ENCODE data around the gene SLC15A3. TPM values are rescaled to one million over a fixed set of nuclear protein-coding genes. Genes with fewer than 3 reads are reported as not detected.

The SLC15A3 gene
- total RNA-seq, 2 experiments from 2014 or later = 12.6 to 41.4 TPM

DNA sequence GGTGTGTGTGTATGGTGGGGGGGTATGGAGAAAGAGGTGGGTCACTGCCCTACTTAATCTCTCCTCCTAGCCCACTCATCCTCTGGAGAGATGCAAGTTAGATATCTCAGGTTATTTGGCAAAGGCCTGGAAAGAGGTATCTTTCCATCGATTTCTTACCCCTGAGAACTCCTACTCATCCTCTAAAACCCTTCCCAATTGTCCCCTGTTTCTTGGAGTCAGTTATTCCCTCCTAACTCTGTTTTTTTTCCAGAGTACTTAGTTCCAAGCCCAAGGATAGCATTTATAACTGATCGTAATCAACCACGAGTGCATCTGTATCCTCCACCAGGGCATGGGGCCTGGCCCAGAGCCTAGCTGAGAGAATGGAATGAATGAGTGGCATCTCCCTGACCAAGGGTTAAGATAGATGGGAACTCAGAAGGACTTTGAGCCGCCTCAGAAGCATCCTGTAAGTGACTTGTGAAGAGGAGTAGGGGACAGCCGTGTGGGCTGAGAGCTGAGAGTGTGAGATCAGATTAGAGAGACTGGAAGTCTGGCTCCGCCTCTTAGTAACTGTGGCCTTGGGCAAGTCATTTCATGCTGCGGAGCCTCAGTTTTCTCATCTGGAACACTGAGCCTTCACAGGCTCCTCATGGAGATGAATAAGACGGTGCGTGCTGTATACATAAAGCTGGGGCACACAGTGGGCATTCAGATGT, 35.8 kb upstream of the SLC15A3 start:
- no peaks in the 10 kb centered on the region for H3K9me3 ChIP-seq (ENCODE audit: low read length)
- ChIA-PET POLR2A (no interaction called here), CTCF (ENCODE audit: unreplicated experiment) (no interaction called here)
- H3K27ac ChIP-seq (ENCODE audit: low read depth, low read length, poor library complexity, severe bottlenecking) = no peak overlapping the region
- H3K4me1 ChIP-seq (ENCODE audit: insufficient read depth, low read length, poor library complexity, severe bottlenecking) = peaks cover 9% of the 10 kb centered on the region
- no peaks in the 10 kb centered on the region for H3K79me2 ChIP-seq (ENCODE audit: insufficient read depth, low read depth, low read length)
- intact Hi-C loops (cut with micrococcal nuclease; ENCODE audit: unreplicated experiment) = no loop called here
- no peak for DNase-seq (ENCODE audit: low spot score)
- no peaks in the 10 kb centered on the region for H3K9me2 ChIP-seq (ENCODE audit: insufficient read depth, low read length)
- BruUV-seq (replicated peaks) = no TSS peak
- TF ChIP-seq EZH2phosphoT487 (IDR thresholded peaks at IDR 0.05; ENCODE audit: borderline replicate concordance, low read depth, low read length) = no peak
- TF ChIP-seq, protein P1, sequence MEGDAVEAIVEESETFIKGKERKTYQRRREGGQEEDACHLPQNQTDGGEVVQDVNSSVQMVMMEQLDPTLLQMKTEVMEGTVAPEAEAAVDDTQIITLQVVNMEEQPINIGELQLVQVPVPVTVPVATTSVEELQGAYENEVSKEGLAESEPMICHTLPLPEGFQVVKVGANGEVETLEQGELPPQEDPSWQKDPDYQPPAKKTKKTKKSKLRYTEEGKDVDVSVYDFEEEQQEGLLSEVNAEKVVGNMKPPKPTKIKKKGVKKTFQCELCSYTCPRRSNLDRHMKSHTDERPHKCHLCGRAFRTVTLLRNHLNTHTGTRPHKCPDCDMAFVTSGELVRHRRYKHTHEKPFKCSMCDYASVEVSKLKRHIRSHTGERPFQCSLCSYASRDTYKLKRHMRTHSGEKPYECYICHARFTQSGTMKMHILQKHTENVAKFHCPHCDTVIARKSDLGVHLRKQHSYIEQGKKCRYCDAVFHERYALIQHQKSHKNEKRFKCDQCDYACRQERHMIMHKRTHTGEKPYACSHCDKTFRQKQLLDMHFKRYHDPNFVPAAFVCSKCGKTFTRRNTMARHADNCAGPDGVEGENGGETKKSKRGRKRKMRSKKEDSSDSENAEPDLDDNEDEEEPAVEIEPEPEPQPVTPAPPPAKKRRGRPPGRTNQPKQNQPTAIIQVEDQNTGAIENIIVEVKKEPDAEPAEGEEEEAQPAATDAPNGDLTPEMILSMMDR (conservative IDR thresholded peaks at IDR 0.05; ENCODE audit: low read length) = no peak
- H3K4me2 ChIP-seq (ENCODE audit: low read length) = no peak overlapping the region
- no peak overlapping the region for H3K4me3 ChIP-seq (ENCODE audit: low read depth, low read length, poor library complexity, severe bottlenecking)
- no peaks in the 10 kb centered on the region for H3K36me3 ChIP-seq (ENCODE audit: insufficient read depth, low read length)
- H4K20me1 ChIP-seq (ENCODE audit: insufficient read depth, low read length) = no peaks in the 10 kb centered on the region
- no peak overlapping the region for H2AFZ ChIP-seq (ENCODE audit: low read length)

DNA sequence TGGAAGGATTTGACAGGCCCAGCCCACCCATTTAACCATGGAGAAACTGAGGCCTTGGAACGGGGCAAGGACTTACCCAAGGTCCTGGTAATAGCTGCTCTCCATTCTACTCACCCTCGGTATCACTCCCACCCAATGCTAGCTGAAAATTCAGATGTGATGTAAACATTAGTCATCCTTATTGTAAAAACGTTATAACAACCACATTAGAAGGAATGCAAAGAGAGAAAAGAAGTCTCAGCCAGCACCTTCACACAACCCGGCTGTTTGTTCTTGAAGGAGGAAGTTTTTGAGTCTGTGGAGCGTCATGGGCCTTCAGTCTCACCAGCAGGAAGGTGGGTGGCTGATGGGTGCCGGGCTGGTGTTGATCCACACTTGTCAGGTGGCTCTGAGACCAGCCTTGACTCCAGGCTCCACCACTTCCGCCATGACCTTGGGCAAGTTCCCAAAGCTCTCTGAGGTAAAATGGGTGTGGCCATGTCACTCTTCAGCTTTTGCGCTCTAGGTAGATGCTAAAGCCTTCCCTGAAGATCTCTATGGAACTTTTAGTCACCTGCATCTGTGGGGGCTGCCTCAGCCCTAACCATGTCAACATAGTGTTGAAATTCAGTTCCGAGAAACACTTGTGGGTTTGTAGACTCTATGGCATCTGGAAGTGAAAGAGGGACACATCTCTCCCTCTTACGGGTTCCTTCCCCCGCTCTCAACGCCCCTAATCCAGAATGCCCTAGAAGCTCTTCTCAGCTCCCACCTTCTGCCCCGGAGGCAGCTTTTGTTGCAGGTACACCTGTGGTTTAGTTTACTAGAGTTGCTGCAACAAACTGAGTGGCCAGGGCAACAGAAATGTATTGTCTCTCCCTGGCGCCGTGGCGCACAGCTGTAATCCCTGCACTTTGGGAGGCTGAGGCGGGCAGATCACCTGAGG, 34.3 kb upstream of the SLC15A3 start:
- intact Hi-C loops (cut with micrococcal nuclease; ENCODE audit: unreplicated experiment) = no loop called here
- ChIA-PET CTCF (ENCODE audit: unreplicated experiment) (no interaction called here), POLR2A (no interaction called here)
- H3K79me2 ChIP-seq (ENCODE audit: insufficient read depth, low read depth, low read length) = no peaks in the 10 kb centered on the region
- no peak overlapping the region for H3K4me2 ChIP-seq (ENCODE audit: low read length)
- H2AFZ ChIP-seq (ENCODE audit: low read length) = no peak overlapping the region
- H3K27ac ChIP-seq (ENCODE audit: low read depth, low read length, poor library complexity, severe bottlenecking) = no peak overlapping the region
- H3K4me1 ChIP-seq (ENCODE audit: insufficient read depth, low read length, poor library complexity, severe bottlenecking) = peaks cover 9% of the 10 kb centered on the region
- H3K36me3 ChIP-seq (ENCODE audit: insufficient read depth, low read length) = no peaks in the 10 kb centered on the region
- TF ChIP-seq, protein P1 (conservative IDR thresholded peaks at IDR 0.05; ENCODE audit: low read length) = no peak
- no peak for TF ChIP-seq EZH2phosphoT487 (IDR thresholded peaks at IDR 0.05; ENCODE audit: borderline replicate concordance, low read depth, low read length)
- no peaks in the 10 kb centered on the region for H3K9me3 ChIP-seq (ENCODE audit: low read length)
- H3K9me2 ChIP-seq (ENCODE audit: insufficient read depth, low read length) = no peaks in the 10 kb centered on the region
- H3K4me3 ChIP-seq (ENCODE audit: low read depth, low read length, poor library complexity, severe bottlenecking) = no peak overlapping the region
- no TSS peak for BruUV-seq (replicated peaks)
- peak; percentile 18 for DNase-seq (ENCODE audit: low spot score)
- H4K20me1 ChIP-seq (ENCODE audit: insufficient read depth, low read length) = no peaks in the 10 kb centered on the region

All from OCI-LY7 (cell line).